ENCODE data around the gene CBFA2T2.
"Not testable (repeated sequence)": the region's sequence is repeated elsewhere in the genome, so short reads cannot be mapped to it uniquely, and the experiment has no call there.

CBFA2T2 gene

GRCh38 chr20:33541074-33541473 lies 51.2 kb downstream of the CBFA2T2 start:
- no peak for DNase-seq (ENCODE audit: extremely low read depth in 1 of 2, low read depth in 1 of 2)

- no peak for DNase-seq (ENCODE audit: extremely low read depth in 1 of 2, low read depth in 1 of 2)
Measured at GRCh38 chr20:33541797-33542196, 51.9 kb downstream of the CBFA2T2 start.

- DNase-seq (ENCODE audit: extremely low read depth in 1 of 2, low read depth in 1 of 2): no peak
Measured at GRCh38 chr20:33545763-33546162, 55.9 kb downstream of the CBFA2T2 start.

- DNase-seq (ENCODE audit: extremely low read depth in 1 of 2, low read depth in 1 of 2): no peak
Measured at GRCh38 chr20:33549229-33549999, 59.5 kb downstream of the CBFA2T2 start.

- no peak for DNase-seq (ENCODE audit: extremely low read depth in 1 of 2, low read depth in 1 of 2)
Measured at GRCh38 chr20:33551778-33552177, 61.9 kb downstream of the CBFA2T2 start.

GRCh38 chr20:33552519-33552918 lies 62.6 kb downstream of the CBFA2T2 start:
- DNase-seq (ENCODE audit: extremely low read depth in 1 of 2, low read depth in 1 of 2): no peak

GRCh38 chr20:33553516-33553915 lies 63.6 kb downstream of the CBFA2T2 start:
- DNase-seq (ENCODE audit: extremely low read depth in 1 of 2, low read depth in 1 of 2): no peak

GRCh38 chr20:33554914-33555420 lies 65.1 kb downstream of the CBFA2T2 start:
- DNase-seq (ENCODE audit: extremely low read depth in 1 of 2, low read depth in 1 of 2): no peak

GRCh38 chr20:33555755-33556154 lies 65.9 kb downstream of the CBFA2T2 start:
- no peak for DNase-seq (ENCODE audit: extremely low read depth in 1 of 2, low read depth in 1 of 2)

GRCh38 chr20:33556246-33556645 lies 66.3 kb downstream of the CBFA2T2 start:
- DNase-seq (ENCODE audit: extremely low read depth in 1 of 2, low read depth in 1 of 2): no peak

GRCh38 chr20:33558348-33559144 lies 68.7 kb downstream of the CBFA2T2 start:
- DNase-seq (ENCODE audit: extremely low read depth in 1 of 2, low read depth in 1 of 2): no peak

- DNase-seq (ENCODE audit: extremely low read depth in 1 of 2, low read depth in 1 of 2): no peak
Measured at GRCh38 chr20:33559212-33559611, 69.3 kb downstream of the CBFA2T2 start.

- DNase-seq (ENCODE audit: extremely low read depth in 1 of 2, low read depth in 1 of 2): no peak
Measured at GRCh38 chr20:33560026-33560425, 70.1 kb downstream of the CBFA2T2 start.

GRCh38 chr20:33561053-33561452 lies 71.2 kb downstream of the CBFA2T2 start:
- DNase-seq (ENCODE audit: extremely low read depth in 1 of 2, low read depth in 1 of 2): not testable (repeated sequence)

- DNase-seq (ENCODE audit: extremely low read depth in 1 of 2, low read depth in 1 of 2): no peak
Measured at GRCh38 chr20:33561692-33562601, 72.1 kb downstream of the CBFA2T2 start.

GRCh38 chr20:33563788-33564187 lies 73.9 kb downstream of the CBFA2T2 start:
- no peak for DNase-seq (ENCODE audit: extremely low read depth in 1 of 2, low read depth in 1 of 2)

GRCh38 chr20:33566781-33567603 lies 77.1 kb downstream of the CBFA2T2 start:
- no peak for DNase-seq (ENCODE audit: extremely low read depth in 1 of 2, low read depth in 1 of 2)

GRCh38 chr20:33567949-33568348 lies 78.1 kb downstream of the CBFA2T2 start:
- DNase-seq (ENCODE audit: extremely low read depth in 1 of 2, low read depth in 1 of 2): no peak

GRCh38 chr20:33568378-33568777 lies 78.5 kb downstream of the CBFA2T2 start:
- no peak for DNase-seq (ENCODE audit: extremely low read depth in 1 of 2, low read depth in 1 of 2)

Data from stimulated activated CD8-positive, alpha-beta memory T cell treated with anti-CD3 and anti-CD28 coated beads, Interleukin-7, amount 100 ng/mL, for 48 hours (primary cell).